Pancreas (tissue), 10 donors: ENCODE results near the gene CDPF1. TPM values are rescaled to one million over a fixed set of nuclear protein-coding genes. Genes with fewer than 3 reads are reported as not detected.
A peak's percentile ranks its signal among the peaks of the same experiment; 100 is the strongest.

Experiments
- ATAC-seq, 4 donors: fragments of 200-7000 bp; cut with Tn5 transposase; one replicate each; pipeline versions ENCODE4 v1.8.0 to v1.9.1; 2020; ENCODE audit warnings: mild to moderate bottlenecking in 4 of 4, moderate library complexity in 4 of 4
- DNase-seq, 6 donors: peaks; one replicate each; pipeline ENCODE4 v3.0.0-alpha.2; 2020
- FAIRE-seq: peaks from 2 replicates; lab custom pipeline; 2012; peaks lifted over from hg19 to GRCh38; lab: Jason Lieb, UNC
- H3K27ac ChIP-seq, 4 donors: fragments of 200-600 bp; sonication (generic); 1 replicate in 3 of 4; 2 replicates in 1 of 4; pipeline versions ENCODE4 v1.5.0 to v1.8.0; 2020
- H3K27me3 ChIP-seq, 4 donors: fragments of 200-600 bp; one replicate each; pipeline ENCODE4 v1.8.0; 2021
- H3K36me3 ChIP-seq, 3 donors: fragments of 200-600 bp; sonication (generic) in 1 of 3; one replicate each; pipeline versions ENCODE4 v1.5.0 to v1.8.0; 2020 to 2021
- H3K4me1 ChIP-seq, 3 donors: fragments of 200-600 bp; one replicate each; pipeline ENCODE4 v1.8.0; 2021
- H3K4me3 ChIP-seq, 4 donors: fragments of 200-600 bp; sonication (generic) in 2 of 4; one replicate each; pipeline versions ENCODE4 v1.5.0 to v1.8.0; 2020 to 2021
- H3K9me3 ChIP-seq, 4 donors: fragments of 200-600 bp; one replicate each; pipeline ENCODE4 v1.8.0; 2021
- WGBS, 2 donors: extraction: QIAGEN DNeasy Blood & Tissue Kit; methylation state at CpG; one replicate each; pipeline ENCODE4 v1.1.7; 2013; 5-methylcytosine and 5-hydroxymethylcytosine counted together
- intact Hi-C, 3 donors: fragments of 100-400 bp; cut with DNase I; formaldehyde crosslinking; loops; one replicate each; pipeline versions ENCODE4 v1.11.1 to v1.14.2; 2022
- polyA plus RNA-seq, 2 donors: library from polyadenylated mRNA; stranded (reverse); fragments of 200-250 nt; gene quantifications; one replicate each; pipeline ENCODE4 v1.2.3, GENCODE V29; 2013
- total RNA-seq, 6 donors: library from RNA; stranded (reverse); fragmentation: NEBNext Ultra II Directional in 4 of 6; extraction: Animal tissue kit (Norgen Biotek cat#: 25700) in 4 of 6; gene quantifications; one replicate each; pipeline versions ENCODE4 v1.2.1 to v1.2.4, GENCODE V29; 2021 to 2023
- TF ChIP-seq, protein P1 (sequence below), 4 donors: fragments of 200-600 bp; sonication (generic) in 3 of 4; IDR thresholded peaks; one replicate each; pipeline versions ENCODE4 v1.5.0 to v1.8.0; 2021; ENCODE audit warnings: antibody characterized with exemption in 4 of 4
- donor health status: healthy with polysubstance abuse.
- donor health status: DM: no; HTN: no; CAD: no; lungs with moderate emphysema.
- donor health status: DM: no; HTN: no; CAD: no.
- donor health status: control.
- donor health status: control.
- donor health status: Bipolar disorder and iron deficiency.
- donor health status: DM: yes; HTN: yes; CAD: no.
- donor health status: DM: no; HTN: no; CAD: no.
- donor health status: DM: no; HTN: no; CAD: no.
- donor health status: DM: yes; HTN: yes; CAD: no.

CDPF1 gene
- total and polyA plus RNA-seq, 8 donors = 2.9 to 12.0 (median 4.3) TPM

DNA sequence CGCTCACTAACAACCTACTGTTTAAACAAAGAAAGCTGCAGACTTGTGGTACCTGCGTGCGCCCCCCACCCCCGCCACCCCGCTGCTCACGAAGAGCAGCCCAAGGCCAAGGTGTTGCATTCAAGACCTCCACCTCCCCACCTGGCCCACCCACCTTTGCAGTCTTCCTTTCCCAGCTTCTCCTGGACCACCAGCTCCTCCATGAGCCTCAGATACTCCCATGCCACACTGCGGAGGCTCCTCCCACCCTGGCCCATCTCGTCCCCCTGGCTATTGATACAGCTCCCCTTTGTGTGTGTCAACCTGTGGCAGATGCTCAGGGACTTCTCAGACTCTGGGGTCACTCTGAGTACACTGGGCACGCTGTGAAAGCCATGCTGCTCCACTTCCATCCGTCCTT, 3.9 kb downstream of the CDPF1 start:
- FAIRE-seq (no peak), DNase-seq (no peak), ATAC-seq (no peak)
- H3K9me3 ChIP-seq = no peaks in the 10 kb centered on the region
- H3K36me3 ChIP-seq = no peaks in the 10 kb centered on the region
- no peak overlapping the region for H3K4me3 ChIP-seq
- intact Hi-C loops = loop anchor here in 1 of 3 donors (10.0 kb wide), 2 partner anchors 59 to 101 kb away; no protein-coding TSS in a partner anchor
- TF ChIP-seq, protein P1, sequence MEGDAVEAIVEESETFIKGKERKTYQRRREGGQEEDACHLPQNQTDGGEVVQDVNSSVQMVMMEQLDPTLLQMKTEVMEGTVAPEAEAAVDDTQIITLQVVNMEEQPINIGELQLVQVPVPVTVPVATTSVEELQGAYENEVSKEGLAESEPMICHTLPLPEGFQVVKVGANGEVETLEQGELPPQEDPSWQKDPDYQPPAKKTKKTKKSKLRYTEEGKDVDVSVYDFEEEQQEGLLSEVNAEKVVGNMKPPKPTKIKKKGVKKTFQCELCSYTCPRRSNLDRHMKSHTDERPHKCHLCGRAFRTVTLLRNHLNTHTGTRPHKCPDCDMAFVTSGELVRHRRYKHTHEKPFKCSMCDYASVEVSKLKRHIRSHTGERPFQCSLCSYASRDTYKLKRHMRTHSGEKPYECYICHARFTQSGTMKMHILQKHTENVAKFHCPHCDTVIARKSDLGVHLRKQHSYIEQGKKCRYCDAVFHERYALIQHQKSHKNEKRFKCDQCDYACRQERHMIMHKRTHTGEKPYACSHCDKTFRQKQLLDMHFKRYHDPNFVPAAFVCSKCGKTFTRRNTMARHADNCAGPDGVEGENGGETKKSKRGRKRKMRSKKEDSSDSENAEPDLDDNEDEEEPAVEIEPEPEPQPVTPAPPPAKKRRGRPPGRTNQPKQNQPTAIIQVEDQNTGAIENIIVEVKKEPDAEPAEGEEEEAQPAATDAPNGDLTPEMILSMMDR (IDR thresholded peaks at IDR 0.05) = no peak
- H3K27ac ChIP-seq = no peak overlapping the region
- WGBS, 2 donors = 91 to 92% methylated on average over 10 of the region's 10 CpGs
- H3K4me1 ChIP-seq = peaks cover 0 to 6% (median 0%) of the 10 kb centered on the region in 3 donors
- no peaks in the 10 kb centered on the region for H3K27me3 ChIP-seq

DNA sequence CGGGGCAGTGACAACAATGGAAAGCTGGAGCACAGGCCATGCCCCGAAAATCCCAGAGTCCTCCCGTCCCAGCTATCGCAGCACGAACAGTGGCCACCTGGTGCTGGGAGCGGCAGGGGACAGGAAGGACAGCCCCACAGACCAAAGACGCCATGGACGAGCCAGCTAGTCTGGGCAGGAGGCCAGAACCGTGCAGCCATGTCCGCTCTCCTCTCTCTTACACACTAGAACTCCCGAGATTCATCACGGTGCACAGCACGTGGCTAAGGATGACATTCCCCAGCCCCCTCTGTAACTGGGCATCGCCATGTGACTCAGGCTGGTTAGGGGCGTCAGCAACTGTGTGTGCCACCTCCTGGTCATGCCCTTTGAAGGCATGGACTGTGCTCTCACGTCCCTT, 4.6 kb downstream of the CDPF1 start:
- Histone ChIP-seq H3K4me1 (peaks cover 0 to 13% (median 0%) of the 10 kb centered on the region in 3 donors), H3K27ac (no peak overlapping the region), H3K36me3 (no peaks in the 10 kb centered on the region), H3K9me3 (no peaks in the 10 kb centered on the region), H3K27me3 (no peaks in the 10 kb centered on the region), H3K4me3 (no peak overlapping the region)
- intact Hi-C loops = loop anchor here in 1 of 3 donors (10.0 kb wide), 2 partner anchors 59 to 101 kb away; no protein-coding TSS in a partner anchor
- ATAC-seq = no peak
- no peak for DNase-seq
- no peak for FAIRE-seq
- 51 to 74% methylated on average over 16 of the region's 16 CpGs for WGBS, 2 donors
- TF ChIP-seq, protein P1 (IDR thresholded peaks at IDR 0.05) = no peak

DNA sequence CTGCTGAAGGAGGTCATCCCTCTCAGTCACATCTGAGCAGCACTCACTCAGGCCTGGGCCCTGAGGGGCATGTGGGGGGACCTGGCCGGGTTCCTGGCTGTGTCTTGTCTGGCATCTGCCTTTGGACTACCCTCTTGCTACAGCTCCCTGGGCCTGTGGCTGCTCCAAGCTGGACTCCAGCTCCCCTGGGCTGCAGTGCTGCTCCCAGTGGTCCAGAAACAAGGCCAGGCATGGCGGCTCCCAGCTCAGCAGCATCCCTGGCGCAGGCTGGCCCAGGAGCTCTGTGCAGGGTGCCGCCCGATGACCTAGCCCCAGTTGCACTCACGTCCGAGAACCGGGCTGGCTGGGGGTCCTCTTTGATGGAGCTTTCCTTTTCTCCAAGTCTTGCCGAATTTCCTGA, 5.3 kb downstream of the CDPF1 start:
- TF ChIP-seq, protein P1 (IDR thresholded peaks at IDR 0.05) = no peak
- Histone ChIP-seq H3K4me1 (peaks cover 0 to 13% (median 0%) of the 10 kb centered on the region in 3 donors), H3K36me3 (no peaks in the 10 kb centered on the region), H3K27ac (no peak overlapping the region), H3K27me3 (no peaks in the 10 kb centered on the region), H3K4me3 (no peak overlapping the region), H3K9me3 (no peaks in the 10 kb centered on the region)
- FAIRE-seq = no peak
- intact Hi-C loops = loop anchor here in 1 of 3 donors (10.0 kb wide), 2 partner anchors 60 to 100 kb away; no protein-coding TSS in a partner anchor
- ATAC-seq = no peak
- WGBS, 2 donors = 94% methylated on average over 9 of the region's 9 CpGs
- no peak for DNase-seq

GRCh38 chr22:46242076-46242475, 8.0 kb downstream of the CDPF1 start:
- H3K36me3 ChIP-seq = no peaks in the 10 kb centered on the region
- intact Hi-C loops = loop anchor here in 1 of 3 donors (10.0 kb wide), 2 partner anchors 63 to 97 kb away; no protein-coding TSS in a partner anchor
- no peak for ATAC-seq
- H3K9me3 ChIP-seq = no peaks in the 10 kb centered on the region
- H3K27me3 ChIP-seq = no peaks in the 10 kb centered on the region
- TF ChIP-seq, protein P1 (IDR thresholded peaks at IDR 0.05) = no peak
- DNase-seq = no peak
- H3K27ac ChIP-seq = no peak overlapping the region
- no peak overlapping the region for H3K4me3 ChIP-seq
- H3K4me1 ChIP-seq = peaks cover 0 to 8% (median 0%) of the 10 kb centered on the region in 3 donors
- WGBS, 2 donors = 81 to 89% methylated on average over 10 of the region's 10 CpGs
- FAIRE-seq = no peak

DNA sequence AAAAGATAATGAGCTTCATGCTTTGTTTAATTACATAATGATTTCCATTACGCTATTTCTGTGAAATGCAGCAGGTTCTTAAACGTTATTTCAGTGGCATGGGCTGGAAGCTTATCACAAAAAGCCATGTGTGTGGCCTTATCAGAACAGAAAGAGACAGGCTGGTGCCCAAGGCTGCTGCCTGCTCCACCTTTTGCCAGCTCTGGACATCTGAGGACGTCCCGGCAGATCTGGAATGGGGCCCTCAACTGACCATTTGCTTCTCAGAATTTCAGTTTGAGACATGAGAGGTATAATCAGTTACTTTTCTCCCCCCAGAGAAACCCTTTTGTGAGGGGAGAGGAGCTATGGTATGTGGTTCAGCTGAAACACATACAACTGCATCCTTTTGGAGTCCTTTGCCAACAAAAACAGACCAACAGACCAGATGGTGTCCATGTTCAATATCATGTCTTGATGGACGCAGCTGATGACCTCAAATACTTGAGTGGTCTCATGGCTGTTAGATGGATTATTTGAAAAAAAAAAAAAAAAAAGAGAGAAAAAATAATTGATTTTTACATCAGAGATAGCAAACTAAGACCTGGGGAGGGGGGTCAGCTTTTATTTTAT, 8.6 kb downstream of the CDPF1 start:
- DNase-seq = peak in 1 of 6 donors; percentile 56
- Histone ChIP-seq H3K9me3 (no peaks in the 10 kb centered on the region), H3K27me3 (no peaks in the 10 kb centered on the region), H3K27ac (peak overlapping the region in 2 of 4 donors; percentile 31 to 53), H3K36me3 (no peaks in the 10 kb centered on the region), H3K4me1 (peaks cover 0 to 8% (median 0%) of the 10 kb centered on the region in 3 donors), H3K4me3 (no peak overlapping the region)
- peak; percentile 64 to 90 (median 69) for ATAC-seq
- no peak for FAIRE-seq
- TF ChIP-seq, protein P1 (IDR thresholded peaks at IDR 0.05) = no peak
- intact Hi-C loops = loop anchor here in 1 of 3 donors (10.0 kb wide), 2 partner anchors 63 to 97 kb away; no protein-coding TSS in a partner anchor
- 26 to 33% methylated on average over 5 of the region's 5 CpGs for WGBS, 2 donors
